SK-N-SH (cell line): ENCODE results near the gene PDE10A. TPM values are rescaled to one million over a fixed set of nuclear protein-coding genes. Genes with fewer than 3 reads are reported as not detected.

ENCODE experiments used
- CTCF ChIA-PET: fragments of 300-600, 350-600 bp; formaldehyde crosslinking; extraction: SDS; loops from one replicate; lab custom pipeline; 2021; lab: Yijun Ruan, JAX
- POLR2A ChIA-PET: fragments of 350-600 bp; sonication (Branson Sonifier 250); formaldehyde crosslinking; extraction: SDS; loops from one replicate; lab custom pipeline; 2020; ENCODE audit warnings: antibody characterized with exemption, inconsistent platforms; lab: Yijun Ruan, JAX
- DNase-seq: peaks from one replicate; pipeline ENCODE4 v3.0.0; 2012
- H2AFZ ChIP-seq: fragments of 200-600 bp; sonication (generic); 2 replicates; pipeline ENCODE4 v1.8.1; 2016; ENCODE audit warnings: antibody characterized with exemption, mild to moderate bottlenecking, low read depth
- H3F3A ChIP-seq: fragments of 200-600 bp; sonication (generic); replicated peaks from 2 replicates; pipeline ENCODE3; 2016; ENCODE audit warnings: antibody characterized with exemption, mild to moderate bottlenecking; ENCODE audit not compliant: insufficient read depth
- H3K27ac ChIP-seq, 2 experiments: fragments of 200-500 bp in 1 of 2; fragments of 200-600 bp in 1 of 2; sonication (Bioruptor generic) in 1 of 2; sonication (generic), shearing (Covaris generic) in 1 of 2; 2 replicates each; pipeline versions ENCODE4 v1.5.1 to v1.6.1; 2014 to 2016; ENCODE audit warnings: low read depth in 2 of 2, inconsistent platforms in 1 of 2, low read length in 1 of 2, mild to moderate bottlenecking in 1 of 2, mixed read lengths in 1 of 2
- H3K27me3 ChIP-seq: fragments of 200-600 bp; sonication (generic), shearing (Covaris generic); 2 replicates; pipeline ENCODE4 v1.6.1; 2016; ENCODE audit warnings: mixed run types; ENCODE audit not compliant: insufficient read depth
- H3K36me3 ChIP-seq, 2 experiments: fragments of 200-500 bp in 1 of 2; fragments of 200-600 bp in 1 of 2; sonication (Bioruptor generic) in 1 of 2; sonication (generic) in 1 of 2; replicated peaks in 1 of 2; 2 replicates each; pipeline versions ENCODE3 to v1.5.1; 2014 to 2016; ENCODE audit warnings: low read length in 1 of 2, mild to moderate bottlenecking in 1 of 2; ENCODE audit not compliant: insufficient read depth in 2 of 2, control insufficient read depth in 1 of 2
- H3K4me1 ChIP-seq, 2 experiments: fragments of 200-500 bp in 1 of 2; fragments of 200-600 bp in 1 of 2; sonication (Bioruptor generic) in 1 of 2; sonication (generic), shearing (Covaris generic) in 1 of 2; 2 replicates each; pipeline versions ENCODE4 v1.5.1 to v1.6.1; 2014 to 2016; ENCODE audit warnings: low read depth in 1 of 2, low read length in 1 of 2, mixed run types in 1 of 2; ENCODE audit not compliant: insufficient read depth in 2 of 2, control insufficient read depth in 1 of 2
- H3K4me2 ChIP-seq: fragments of 200-600 bp; sonication (generic), shearing (Covaris generic); 2 replicates; pipeline ENCODE4 v1.6.1; 2017; ENCODE audit warnings: mixed run types
- H3K4me3 ChIP-seq, 2 experiments: fragments of 200-500 bp in 1 of 2; fragments of 200-600 bp in 1 of 2; sonication (Bioruptor generic) in 1 of 2; sonication (generic), shearing (Covaris generic) in 1 of 2; 2 replicates each; pipeline versions ENCODE4 v1.5.1 to v1.8.1; 2014 to 2016; ENCODE audit warnings: low read depth in 2 of 2, inconsistent platforms in 1 of 2, low read length in 1 of 2, mild to moderate bottlenecking in 1 of 2, mixed read lengths in 1 of 2, moderate library complexity in 1 of 2
- H3K79me2 ChIP-seq: fragments of 200-600 bp; sonication (generic); 2 replicates; pipeline ENCODE4 v1.8.1; 2017; ENCODE audit warnings: mild to moderate bottlenecking; ENCODE audit not compliant: insufficient read depth
- H3K9ac ChIP-seq: fragments of 200-600 bp; sonication (generic); 2 replicates; pipeline ENCODE4 v1.6.1; 2017; ENCODE audit warnings: mixed run types
- H3K9me2 ChIP-seq: fragments of 200-600 bp; sonication (generic); 2 replicates; pipeline ENCODE4 v1.6.1; 2017; ENCODE audit warnings: mixed run types
- H3K9me3 ChIP-seq: fragments of 200-600 bp; sonication (generic); 2 replicates; pipeline ENCODE4 v1.6.1; 2017; ENCODE audit warnings: mixed run types, mild to moderate bottlenecking, moderate library complexity
- H4K20me1 ChIP-seq: fragments of 200-600 bp; sonication (generic); 2 replicates; pipeline ENCODE4 v1.6.1; 2017; ENCODE audit warnings: mild to moderate bottlenecking, mixed run types; ENCODE audit not compliant: insufficient read depth
- ELF1 ChIP-seq: IDR thresholded peaks from 2 replicates; pipeline ENCODE4 v1.4.0; 2012
- EP300 ChIP-seq, 2 experiments: IDR thresholded peaks; 2 replicates each; pipeline versions ENCODE4 v1.4.0 to v1.6.1; 2012; ENCODE audit warnings: borderline replicate concordance in 1 of 2, low read depth in 1 of 2, low read length in 1 of 2
- FOXJ3 ChIP-seq: sonication (generic); formaldehyde crosslinking; IDR thresholded peaks from 2 replicates; pipeline ENCODE4 v1.5.1; 2020; ENCODE audit warnings: mild to moderate bottlenecking, missing genetic modification reagents
- FOXM1 ChIP-seq: IDR thresholded peaks from 2 replicates; pipeline ENCODE4 v1.4.0; 2012; ENCODE audit warnings: low read depth, mild to moderate bottlenecking
- GATA2 ChIP-seq: sonication (generic); formaldehyde crosslinking; IDR thresholded peaks from 2 replicates; pipeline ENCODE4 v1.5.0; 2020; ENCODE audit warnings: mild to moderate bottlenecking, missing genetic modification reagents
- MXI1 ChIP-seq: IDR thresholded peaks from 2 replicates; pipeline ENCODE4 v1.6.1; 2012; ENCODE audit warnings: mild to moderate bottlenecking, low read depth, low read length, improper control_type of control experiment
- NFIC ChIP-seq: IDR thresholded peaks from 2 replicates; pipeline ENCODE4 v1.4.0; 2012; ENCODE audit warnings: borderline replicate concordance
- NRF1 ChIP-seq: IDR thresholded peaks from 2 replicates; pipeline ENCODE4 v1.6.1; 2012; ENCODE audit warnings: low read depth, mild to moderate bottlenecking, low read length
- RAD21 ChIP-seq: IDR thresholded peaks from 2 replicates; pipeline ENCODE4 v1.6.1; 2012; ENCODE audit warnings: mild to moderate bottlenecking, low read length
- RFX5 ChIP-seq: IDR thresholded peaks from 2 replicates; pipeline ENCODE4 v1.6.1; 2012; ENCODE audit warnings: mild to moderate bottlenecking, improper control_type of control experiment, low read length
- RXRA ChIP-seq: IDR thresholded peaks from 2 replicates; pipeline ENCODE4 v1.4.0; 2012; ENCODE audit warnings: low read depth, mild to moderate bottlenecking, borderline replicate concordance
- SIN3A ChIP-seq: IDR thresholded peaks from 2 replicates; pipeline ENCODE4 v1.6.1; 2012; ENCODE audit warnings: low read depth, mild to moderate bottlenecking, low read length, moderate library complexity, borderline replicate concordance
- TCF12 ChIP-seq: IDR thresholded peaks from 2 replicates; pipeline ENCODE4 v1.4.0; 2012
- WGBS: methylation state at CpG from one replicate; pipeline ENCODE4 v1.1.6; 2017; ENCODE audit warnings: low lambda C conversion rate; 5-methylcytosine and 5-hydroxymethylcytosine counted together
- polyA plus RNA-seq, 3 experiments: library from polyadenylated mRNA; depleted of rRNA; stranded (reverse); fragments of >200 nt; gene quantifications; 2 replicates each; pipeline ENCODE4 v1.2.3, GENCODE V29; 2012
- TF ChIP-seq, protein P1 (sequence below): fragments of 150-350 bp; IDR thresholded peaks from 2 replicates; pipeline ENCODE4 v1.6.1; 2017; ENCODE audit warnings: antibody characterized with exemption, low read length, low read depth, borderline replicate concordance
- TF ChIP-seq, protein P2 (sequence below): IDR thresholded peaks from 2 replicates; pipeline ENCODE4 v1.6.1; 2012; ENCODE audit warnings: mild to moderate bottlenecking, low read depth, low read length, moderate library complexity
- TF ChIP-seq, protein P3 (sequence below): fragments of 200-600 bp; sonication (generic); IDR thresholded peaks from 2 replicates; pipeline ENCODE4 v1.6.1; 2017; ENCODE audit warnings: antibody characterized with exemption, mild to moderate bottlenecking, moderate library complexity

Gene PDE10A
- polyA plus RNA-seq, 1 of the 3 experiments (the other 2 are of a cell fraction), result 0.43 TPM

DNA sequence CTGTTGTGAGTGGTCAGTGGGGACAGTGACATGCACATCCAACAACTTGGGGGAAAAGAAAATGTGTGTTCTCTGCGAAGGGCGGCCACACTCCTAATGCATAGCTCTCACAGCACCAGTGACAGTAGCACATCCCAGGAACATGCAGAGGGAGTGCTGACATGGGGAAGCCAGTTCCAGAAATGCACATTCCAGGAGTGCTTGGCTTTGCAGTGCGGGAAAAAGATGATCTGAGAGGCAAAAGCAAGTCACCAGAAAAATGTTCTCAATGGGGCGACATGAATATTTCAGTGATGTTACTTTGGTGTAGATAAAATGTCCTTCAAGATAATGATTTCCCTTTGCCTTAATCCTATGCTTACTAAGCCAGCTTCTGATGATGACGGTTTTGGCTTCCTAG, 42.9 kb upstream of the PDE10A start:
- no peaks in the 10 kb centered on the region for H3K4me1 ChIP-seq
- ChIA-PET POLR2A (interaction anchor here (0.6 kb wide), 1 partner anchor 37 kb away, joined by 3 read pairs; no protein-coding TSS in a partner anchor), CTCF (interaction anchor here (0.8 to 1.1 kb wide), 2 partner anchors 23 to 265 kb away, joined by 3 to 4 read pairs; no protein-coding TSS in a partner anchor)
- no peaks in the 10 kb centered on the region for H4K20me1 ChIP-seq
- 82% methylated on average over 5 of the region's 5 CpGs for WGBS
- no peak overlapping the region for H3K4me2 ChIP-seq
- no peak overlapping the region for H3K9ac ChIP-seq
- no peak overlapping the region for H3K4me3 ChIP-seq
- H3K27me3 ChIP-seq, result no peaks in the 10 kb centered on the region
- no peak for DNase-seq
- TF ChIP-seq ELF1, result no peak
- TF ChIP-seq SIN3A, result no peak
- TF ChIP-seq RFX5, result no peak
- no peak for TF ChIP-seq NRF1
- TF ChIP-seq RAD21, result no peak
- TF ChIP-seq NFIC, result no peak
- no peak for TF ChIP-seq FOXM1
- TF ChIP-seq GATA2 (CRISPR knock-in tag), result no peak
- TF ChIP-seq, protein P1, sequence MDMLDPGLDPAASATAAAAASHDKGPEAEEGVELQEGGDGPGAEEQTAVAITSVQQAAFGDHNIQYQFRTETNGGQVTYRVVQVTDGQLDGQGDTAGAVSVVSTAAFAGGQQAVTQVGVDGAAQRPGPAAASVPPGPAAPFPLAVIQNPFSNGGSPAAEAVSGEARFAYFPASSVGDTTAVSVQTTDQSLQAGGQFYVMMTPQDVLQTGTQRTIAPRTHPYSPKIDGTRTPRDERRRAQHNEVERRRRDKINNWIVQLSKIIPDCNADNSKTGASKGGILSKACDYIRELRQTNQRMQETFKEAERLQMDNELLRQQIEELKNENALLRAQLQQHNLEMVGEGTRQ, result no peak
- TF ChIP-seq, protein P2, sequence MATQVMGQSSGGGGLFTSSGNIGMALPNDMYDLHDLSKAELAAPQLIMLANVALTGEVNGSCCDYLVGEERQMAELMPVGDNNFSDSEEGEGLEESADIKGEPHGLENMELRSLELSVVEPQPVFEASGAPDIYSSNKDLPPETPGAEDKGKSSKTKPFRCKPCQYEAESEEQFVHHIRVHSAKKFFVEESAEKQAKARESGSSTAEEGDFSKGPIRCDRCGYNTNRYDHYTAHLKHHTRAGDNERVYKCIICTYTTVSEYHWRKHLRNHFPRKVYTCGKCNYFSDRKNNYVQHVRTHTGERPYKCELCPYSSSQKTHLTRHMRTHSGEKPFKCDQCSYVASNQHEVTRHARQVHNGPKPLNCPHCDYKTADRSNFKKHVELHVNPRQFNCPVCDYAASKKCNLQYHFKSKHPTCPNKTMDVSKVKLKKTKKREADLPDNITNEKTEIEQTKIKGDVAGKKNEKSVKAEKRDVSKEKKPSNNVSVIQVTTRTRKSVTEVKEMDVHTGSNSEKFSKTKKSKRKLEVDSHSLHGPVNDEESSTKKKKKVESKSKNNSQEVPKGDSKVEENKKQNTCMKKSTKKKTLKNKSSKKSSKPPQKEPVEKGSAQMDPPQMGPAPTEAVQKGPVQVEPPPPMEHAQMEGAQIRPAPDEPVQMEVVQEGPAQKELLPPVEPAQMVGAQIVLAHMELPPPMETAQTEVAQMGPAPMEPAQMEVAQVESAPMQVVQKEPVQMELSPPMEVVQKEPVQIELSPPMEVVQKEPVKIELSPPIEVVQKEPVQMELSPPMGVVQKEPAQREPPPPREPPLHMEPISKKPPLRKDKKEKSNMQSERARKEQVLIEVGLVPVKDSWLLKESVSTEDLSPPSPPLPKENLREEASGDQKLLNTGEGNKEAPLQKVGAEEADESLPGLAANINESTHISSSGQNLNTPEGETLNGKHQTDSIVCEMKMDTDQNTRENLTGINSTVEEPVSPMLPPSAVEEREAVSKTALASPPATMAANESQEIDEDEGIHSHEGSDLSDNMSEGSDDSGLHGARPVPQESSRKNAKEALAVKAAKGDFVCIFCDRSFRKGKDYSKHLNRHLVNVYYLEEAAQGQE, result no peak
- TF ChIP-seq FOXJ3, result no peak
- TF ChIP-seq TCF12, result no peak
- TF ChIP-seq, protein P3, sequence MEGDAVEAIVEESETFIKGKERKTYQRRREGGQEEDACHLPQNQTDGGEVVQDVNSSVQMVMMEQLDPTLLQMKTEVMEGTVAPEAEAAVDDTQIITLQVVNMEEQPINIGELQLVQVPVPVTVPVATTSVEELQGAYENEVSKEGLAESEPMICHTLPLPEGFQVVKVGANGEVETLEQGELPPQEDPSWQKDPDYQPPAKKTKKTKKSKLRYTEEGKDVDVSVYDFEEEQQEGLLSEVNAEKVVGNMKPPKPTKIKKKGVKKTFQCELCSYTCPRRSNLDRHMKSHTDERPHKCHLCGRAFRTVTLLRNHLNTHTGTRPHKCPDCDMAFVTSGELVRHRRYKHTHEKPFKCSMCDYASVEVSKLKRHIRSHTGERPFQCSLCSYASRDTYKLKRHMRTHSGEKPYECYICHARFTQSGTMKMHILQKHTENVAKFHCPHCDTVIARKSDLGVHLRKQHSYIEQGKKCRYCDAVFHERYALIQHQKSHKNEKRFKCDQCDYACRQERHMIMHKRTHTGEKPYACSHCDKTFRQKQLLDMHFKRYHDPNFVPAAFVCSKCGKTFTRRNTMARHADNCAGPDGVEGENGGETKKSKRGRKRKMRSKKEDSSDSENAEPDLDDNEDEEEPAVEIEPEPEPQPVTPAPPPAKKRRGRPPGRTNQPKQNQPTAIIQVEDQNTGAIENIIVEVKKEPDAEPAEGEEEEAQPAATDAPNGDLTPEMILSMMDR, result no peak
- TF ChIP-seq RXRA, result no peak
- TF ChIP-seq EP300 (IDR thresholded peaks at IDR 0.05; ENCODE audit: borderline replicate concordance in 1 of 2, low read depth in 1 of 2, low read length in 1 of 2), result no peak
- no peak for TF ChIP-seq MXI1
- no peak overlapping the region for H2AFZ ChIP-seq
- H3K36me3 ChIP-seq, result no peaks in the 10 kb centered on the region
- H3F3A ChIP-seq, result no peaks in the 10 kb centered on the region
- no peaks in the 10 kb centered on the region for H3K9me2 ChIP-seq
- no peaks in the 10 kb centered on the region for H3K9me3 ChIP-seq
- H3K79me2 ChIP-seq, result no peaks in the 10 kb centered on the region
- H3K27ac ChIP-seq, result no peak overlapping the region
